ENCODE results near the gene ADAP2.
"Not testable (repeated sequence)": the region's sequence is repeated elsewhere in the genome, so short reads cannot be mapped to it uniquely, and the experiment has no call there.

The ADAP2 gene, protein sequence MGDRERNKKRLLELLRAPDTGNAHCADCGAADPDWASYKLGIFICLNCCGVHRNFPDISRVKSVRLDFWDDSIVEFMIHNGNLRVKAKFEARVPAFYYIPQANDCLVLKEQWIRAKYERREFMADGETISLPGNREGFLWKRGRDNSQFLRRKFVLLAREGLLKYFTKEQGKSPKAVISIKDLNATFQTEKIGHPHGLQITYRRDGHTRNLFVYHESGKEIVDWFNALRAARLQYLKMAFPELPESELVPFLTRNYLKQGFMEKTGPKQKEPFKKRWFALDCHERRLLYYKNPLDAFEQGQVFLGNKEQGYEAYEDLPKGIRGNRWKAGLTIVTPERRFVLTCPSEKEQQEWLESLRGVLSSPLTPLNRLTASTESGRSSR

DNA sequence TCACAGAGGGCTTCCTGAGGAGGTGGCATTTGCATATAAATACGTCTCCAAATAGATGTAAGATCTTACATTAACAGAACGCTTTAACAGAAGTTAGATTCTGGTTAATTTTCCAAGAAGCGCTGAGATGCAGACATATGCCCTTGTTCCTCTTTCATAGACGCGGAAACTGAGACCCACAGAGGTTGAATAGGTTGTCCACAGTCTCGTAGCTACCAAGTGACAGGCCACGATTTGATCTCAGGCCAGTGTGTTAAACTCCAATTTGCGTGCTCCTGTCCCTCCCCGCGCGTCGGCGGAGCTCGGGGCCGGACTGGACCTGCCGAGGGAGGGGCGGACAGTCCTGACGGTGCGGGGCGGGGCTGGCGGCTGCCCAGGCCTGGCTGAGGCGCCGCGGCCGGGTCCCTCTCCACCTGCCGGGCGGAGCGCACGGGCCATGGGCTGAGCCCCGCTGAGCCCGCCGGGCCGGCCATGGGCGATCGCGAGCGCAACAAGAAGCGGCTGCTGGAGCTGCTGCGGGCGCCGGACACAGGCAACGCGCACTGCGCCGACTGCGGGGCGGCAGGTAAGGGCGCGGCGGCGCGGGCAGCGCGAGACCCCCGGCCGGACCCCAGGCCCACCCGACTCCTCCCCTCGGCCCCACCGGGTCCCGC lies at the start of gene ADAP2:
Gene ADAP2, plus strand, starts transcription at position 402 of the 653 bp plus-strand sequence. Its CDS starts 70 bp downstream, at position 472.
- no peak for DNase-seq (ENCODE audit: low read depth)

DNA sequence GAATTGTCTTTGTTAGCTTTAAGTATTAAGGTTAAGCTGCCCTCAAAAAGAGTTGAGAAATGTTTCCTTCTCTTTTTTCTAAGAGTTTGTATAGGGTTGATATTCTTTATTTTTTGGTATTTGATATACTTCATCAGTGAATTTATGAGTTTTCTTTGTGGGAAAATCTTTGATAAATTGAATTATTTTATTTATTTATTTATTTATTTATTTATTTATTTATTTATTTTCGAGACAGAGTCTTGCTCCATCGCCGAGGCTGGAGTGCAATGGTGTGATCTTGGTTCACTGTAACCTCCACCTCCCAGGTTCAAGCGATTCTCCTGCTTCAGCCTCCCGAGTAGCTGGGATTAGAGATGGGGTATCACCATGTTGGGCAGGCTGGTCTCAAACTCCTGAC lies 35.6 kb upstream of the ADAP2 start:
- DNase-seq (ENCODE audit: low read depth) = no peak

GRCh38 chr17:30894236-30894635 lies 27.5 kb upstream of the ADAP2 start:
- DNase-seq (ENCODE audit: low read depth) = no peak

GRCh38 chr17:30897311-30897710 lies 24.4 kb upstream of the ADAP2 start:
- DNase-seq (ENCODE audit: low read depth) = no peak

GRCh38 chr17:30905742-30906100 lies 16.0 kb upstream of the ADAP2 start:
- DNase-seq (ENCODE audit: low read depth) = no peak

DNA sequence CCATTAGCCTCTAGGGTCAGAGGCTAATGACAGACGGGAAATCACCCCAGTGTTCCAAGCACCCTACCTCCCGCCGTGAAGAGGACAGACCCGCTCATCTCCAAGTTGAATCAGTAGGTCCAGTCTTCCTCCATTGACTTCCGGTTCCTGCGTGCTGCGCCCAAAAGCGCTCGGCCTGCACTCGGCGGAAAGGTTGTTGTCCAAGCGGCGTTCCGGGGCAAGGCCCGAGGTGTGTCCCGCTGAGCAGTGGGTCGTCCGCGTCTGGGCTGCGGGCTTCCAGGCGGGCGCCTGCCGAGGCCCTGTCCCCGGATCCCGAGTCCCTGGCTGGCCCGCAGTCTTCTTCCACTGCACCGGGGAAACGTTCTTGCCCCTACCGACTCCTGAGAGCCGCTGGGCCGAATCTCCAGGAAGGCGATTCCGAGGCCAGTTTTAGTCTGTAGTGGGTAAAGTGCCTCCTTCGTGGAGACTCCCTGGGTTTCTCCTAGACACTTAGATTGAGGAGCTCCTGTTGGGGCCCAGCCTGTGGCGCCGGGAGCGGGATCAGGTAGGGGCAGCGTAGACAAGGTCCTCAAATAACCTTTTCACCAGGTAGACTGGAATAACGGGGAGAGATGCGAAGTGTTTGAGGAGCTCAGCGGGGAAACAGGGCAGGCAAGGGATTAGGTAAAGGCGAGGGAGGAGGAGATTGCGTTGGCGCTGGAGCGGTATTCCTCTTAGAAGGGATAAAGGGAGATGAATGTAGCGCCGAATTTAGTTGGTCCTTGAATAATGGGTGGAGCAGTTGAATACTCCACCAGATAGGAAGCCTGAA lies 15.4 kb upstream of the ADAP2 start, which contains the start of gene TEFM:
Gene TEFM, minus strand, starts transcription at position 138 of the 811 bp plus-strand sequence. Its CDS starts 40 bp downstream, at position 98.
- peak; percentile 43 for DNase-seq (ENCODE audit: low read depth)

DNA sequence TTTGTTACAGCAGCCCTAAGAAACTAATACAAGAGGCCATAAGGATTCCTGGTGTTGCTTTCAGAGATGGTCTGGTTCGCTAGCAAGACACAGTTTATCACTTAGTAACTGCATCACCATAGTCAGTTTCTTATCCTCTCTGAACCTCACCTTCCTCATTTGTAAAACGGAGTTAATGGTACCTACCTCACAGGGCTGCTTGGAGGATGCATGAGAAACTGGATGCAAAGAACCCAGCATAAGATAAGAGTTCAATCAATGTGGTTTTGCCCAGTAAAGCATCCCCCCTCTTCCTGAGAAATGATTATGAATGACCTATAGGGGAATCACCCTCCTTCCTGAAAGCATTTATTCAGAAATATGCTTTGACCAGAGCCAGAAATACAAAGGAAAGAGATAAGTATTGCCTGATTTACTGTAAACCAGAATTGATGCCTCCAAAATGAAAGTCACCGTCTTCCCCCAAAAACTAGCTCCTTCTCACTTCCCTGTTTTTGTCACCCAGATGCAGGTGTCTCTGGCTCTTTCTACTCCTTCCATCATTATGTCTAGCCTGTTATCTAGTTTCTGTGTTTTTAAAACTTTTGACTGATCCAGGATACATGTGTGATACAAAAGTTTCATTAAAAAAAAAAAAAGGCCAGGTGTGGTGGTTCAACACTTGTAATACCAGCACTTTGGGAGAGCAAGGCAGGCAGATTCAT lies 12.9 kb upstream of the ADAP2 start:
- no peak for DNase-seq (ENCODE audit: low read depth)

GRCh38 chr17:30910151-30910550 lies 11.6 kb upstream of the ADAP2 start:
- not testable (repeated sequence) for DNase-seq (ENCODE audit: low read depth)

- DNase-seq (ENCODE audit: low read depth) = no peak
Observed at GRCh38 chr17:30913955-30914354, 7.8 kb upstream of the ADAP2 start.

DNA sequence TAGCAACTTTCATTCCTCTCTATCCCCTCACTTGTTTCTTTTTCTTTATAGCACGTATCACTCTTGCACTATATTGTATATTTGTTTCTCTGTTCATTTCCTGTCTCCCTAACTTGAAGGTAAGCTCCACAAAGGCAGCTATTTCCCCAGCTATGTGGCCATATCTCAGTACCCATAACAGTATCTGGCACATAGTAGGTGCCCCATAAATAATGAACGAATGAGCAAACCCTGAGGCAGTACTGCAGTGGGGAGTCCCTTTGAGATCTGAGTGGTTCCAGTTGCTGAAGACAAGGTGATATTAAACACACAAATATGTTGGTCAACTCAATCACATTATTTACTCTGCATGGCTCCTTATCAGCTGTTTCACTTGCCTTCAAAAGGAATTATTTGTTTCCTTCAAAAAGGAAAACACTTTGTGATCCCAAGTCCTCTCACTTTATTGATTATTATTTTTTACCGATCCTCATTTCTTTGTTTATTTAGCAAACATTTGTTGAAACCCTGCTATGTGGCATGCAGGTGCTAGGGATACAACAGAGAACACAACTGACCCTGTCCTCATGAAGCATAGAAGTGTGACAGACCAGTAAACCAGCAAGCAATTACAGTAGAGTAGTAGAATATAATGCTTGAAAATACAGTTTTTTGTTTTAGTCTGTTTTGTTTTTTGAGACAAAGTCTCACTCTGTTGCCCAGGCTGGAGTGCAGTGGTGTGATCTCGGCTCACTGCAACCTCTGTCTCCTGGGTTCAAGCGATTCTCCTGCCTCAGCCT lies 5.7 kb upstream of the ADAP2 start:
- no peak for DNase-seq (ENCODE audit: low read depth)

GRCh38 chr17:30917050-30917449 lies 4.7 kb upstream of the ADAP2 start:
- DNase-seq (ENCODE audit: low read depth) = no peak

DNA sequence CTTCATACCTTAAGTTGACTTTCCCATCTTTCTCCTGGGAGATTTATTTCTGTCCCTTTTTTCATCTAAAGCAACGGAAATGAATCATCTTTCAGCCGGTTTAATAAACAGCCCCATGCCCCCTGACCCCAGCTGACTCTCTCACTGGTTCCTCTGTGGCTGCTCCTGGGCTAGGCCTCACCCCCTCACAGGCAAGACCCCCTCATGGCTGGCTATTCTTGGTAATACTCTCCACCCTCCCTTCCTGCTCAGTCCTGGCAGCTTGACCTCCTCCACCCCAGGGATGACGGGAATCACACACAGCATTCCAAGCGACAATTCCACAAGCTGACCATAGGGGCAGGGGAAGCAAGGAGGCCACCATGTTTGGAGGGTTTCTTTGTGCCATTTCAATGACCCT lies 1.5 kb upstream of the ADAP2 start:
- no peak for DNase-seq (ENCODE audit: low read depth)

DNA sequence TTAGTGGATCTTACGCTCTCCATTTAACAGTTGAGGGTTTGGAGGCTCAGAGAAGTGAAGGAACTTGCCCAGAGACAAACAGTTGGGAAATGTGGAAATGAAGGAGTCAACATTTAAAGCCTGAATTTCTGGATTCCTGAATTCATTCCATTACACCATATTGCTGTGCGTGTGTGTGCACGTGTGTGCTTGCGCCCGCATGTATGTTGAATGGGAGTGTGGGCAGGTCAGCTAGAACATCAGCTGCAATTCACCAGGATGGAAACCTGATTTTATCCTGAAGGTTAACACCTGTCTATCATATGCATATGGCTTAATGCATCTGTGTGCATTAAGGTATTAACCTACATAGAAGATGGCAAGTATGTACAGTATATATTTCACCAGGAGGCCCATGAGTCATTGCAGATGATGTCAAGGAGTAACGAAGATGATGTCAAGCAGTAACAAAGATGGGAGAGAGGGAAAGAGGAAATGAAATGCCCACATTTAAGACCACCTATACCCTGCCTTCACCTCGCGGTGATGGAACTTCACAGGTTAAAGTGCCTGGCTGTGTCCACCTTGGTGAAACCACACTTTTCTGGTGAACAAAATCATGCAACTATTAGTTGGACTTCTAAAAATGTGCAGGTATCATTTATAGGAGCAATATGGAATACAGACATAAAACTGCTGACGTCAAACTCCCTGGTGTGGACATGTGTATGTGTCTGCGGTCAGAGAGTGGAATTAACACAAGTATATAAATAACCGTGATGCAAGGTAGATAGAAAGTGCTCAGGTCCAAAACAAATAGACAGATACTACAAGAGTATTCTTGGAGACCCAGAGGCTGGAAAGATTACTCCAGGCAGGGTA lies 832 bp upstream of the ADAP2 start:
- DNase-seq (ENCODE audit: low read depth) = no peak

DNA sequence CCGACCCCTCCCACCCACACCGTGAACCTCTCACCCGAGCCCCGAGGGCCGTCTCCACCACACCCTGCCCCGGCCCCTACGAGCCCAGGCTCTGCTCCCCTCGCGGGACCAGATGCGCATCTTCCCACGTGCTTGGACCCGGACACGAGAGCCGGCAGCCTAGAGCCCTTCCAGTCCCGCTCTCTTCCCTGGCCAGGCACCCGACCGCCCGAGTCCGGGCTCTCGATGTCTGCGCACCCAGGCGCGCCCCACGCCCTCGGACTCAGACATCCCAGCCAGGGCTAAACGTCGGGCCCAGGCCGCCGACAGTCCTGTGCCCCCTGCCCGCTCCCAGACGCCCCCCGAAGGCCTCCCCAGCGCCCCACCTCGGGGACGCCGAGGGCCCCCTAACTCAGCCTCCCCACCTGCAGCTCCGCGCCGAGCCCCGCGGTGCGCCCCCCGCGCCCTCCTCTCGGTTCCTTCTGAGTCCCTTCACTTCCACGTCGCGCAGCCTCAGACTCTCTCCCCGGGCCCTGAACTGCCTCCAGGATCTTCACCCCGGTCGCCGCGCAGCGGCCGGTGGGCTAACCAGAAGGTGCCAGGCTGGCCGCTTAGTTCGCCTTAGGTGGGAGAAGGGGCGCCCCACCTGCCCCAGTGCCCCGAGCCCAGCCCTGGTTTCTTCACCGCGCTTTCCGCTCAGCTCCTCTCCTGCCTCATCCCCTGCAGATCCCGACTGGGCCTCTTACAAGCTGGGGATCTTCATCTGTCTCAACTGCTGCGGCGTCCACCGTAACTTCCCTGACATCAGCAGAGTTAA lies 688 bp downstream of the ADAP2 start:
- DNase-seq (ENCODE audit: low read depth) = no peak

GRCh38 chr17:30924341-30924740 lies 2.6 kb downstream of the ADAP2 start:
- DNase-seq (ENCODE audit: low read depth) = no peak

- no peak for DNase-seq (ENCODE audit: low read depth)
Observed at GRCh38 chr17:30926516-30926915, 4.8 kb downstream of the ADAP2 start.

- no peak for DNase-seq (ENCODE audit: low read depth)
Observed at GRCh38 chr17:30927756-30928155, 6.0 kb downstream of the ADAP2 start.

DNA sequence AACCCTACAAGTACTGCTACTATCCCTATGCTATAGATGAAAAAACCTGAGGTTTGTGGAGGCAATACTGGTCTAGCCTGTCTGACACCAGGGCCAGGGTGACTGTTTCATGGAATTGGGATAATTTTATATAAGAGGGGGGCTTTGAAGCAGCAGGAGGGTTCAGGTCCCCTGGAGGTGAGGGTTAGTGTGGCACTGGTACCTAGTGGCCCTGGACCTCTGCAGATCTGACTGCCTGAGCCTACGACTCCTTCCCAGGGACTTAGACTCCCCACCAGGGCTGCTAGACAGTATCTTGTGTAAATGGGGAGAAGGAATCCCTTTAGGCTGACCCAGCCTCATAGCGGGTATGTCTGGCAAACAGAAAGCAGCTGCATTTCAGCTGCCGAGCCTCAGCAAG lies 6.8 kb downstream of the ADAP2 start:
- no peak for DNase-seq (ENCODE audit: low read depth)

- DNase-seq (ENCODE audit: low read depth) = no peak
Observed at GRCh38 chr17:30929081-30929633, 7.4 kb downstream of the ADAP2 start.

Data from HS-27A (cell line).